Right forelimb (tissue), 1 donor: ENCODE data around the gene MTMR12.
"Not testable (repeated sequence)": the region's sequence is repeated elsewhere in the genome, so short reads cannot be mapped to it uniquely, and the experiment has no call there.

Experiments
- DNase-seq: peaks from one replicate; pipeline ENCODE4 v3.0.0-alpha.2; 2018

The MTMR12 gene

GRCh38 chr5:32322882-32323281 is 10.1 kb upstream of the MTMR12 start:
- DNase-seq, result no peak

GRCh38 chr5:32321787-32322186 is 9.0 kb upstream of the MTMR12 start:
- not testable (repeated sequence) for DNase-seq

GRCh38 chr5:32320576-32320975 is 7.8 kb upstream of the MTMR12 start:
- no peak for DNase-seq

GRCh38 chr5:32319926-32320543 is 7.3 kb upstream of the MTMR12 start:
- DNase-seq, result no peak

- no peak for DNase-seq
Measured at GRCh38 chr5:32319392-32319791, 6.7 kb upstream of the MTMR12 start.

GRCh38 chr5:32317041-32317440 is 4.3 kb upstream of the MTMR12 start:
- no peak for DNase-seq

- DNase-seq, result no peak
Measured at GRCh38 chr5:32315221-32316014, 2.7 kb upstream of the MTMR12 start.

GRCh38 chr5:32314658-32315057 is 1.9 kb upstream of the MTMR12 start:
- no peak for DNase-seq

- DNase-seq, result not testable (repeated sequence)
Measured at GRCh38 chr5:32314152-32314488, 1.4 kb upstream of the MTMR12 start.

GRCh38 chr5:32312197-32312594 is 543 bp downstream of the MTMR12 start:
- peak; percentile 77 for DNase-seq

GRCh38 chr5:32311404-32312196 is 1.1 kb downstream of the MTMR12 start:
- no peak for DNase-seq

- DNase-seq, result no peak
Measured at GRCh38 chr5:32309761-32310160, 3.0 kb downstream of the MTMR12 start.

GRCh38 chr5:32308946-32309345 is 3.8 kb downstream of the MTMR12 start:
- DNase-seq, result no peak

GRCh38 chr5:32307769-32308194 is 5.0 kb downstream of the MTMR12 start:
- DNase-seq, result no peak

- no peak for DNase-seq
Measured at GRCh38 chr5:32304622-32305021, 8.1 kb downstream of the MTMR12 start.

- no peak for DNase-seq
Measured at GRCh38 chr5:32303755-32304120, 9.0 kb downstream of the MTMR12 start.

- no peak for DNase-seq
Measured at GRCh38 chr5:32302835-32303754, 9.6 kb downstream of the MTMR12 start.

- DNase-seq, result no peak
Measured at GRCh38 chr5:32301891-32302290, 10.8 kb downstream of the MTMR12 start.

- no peak for DNase-seq
Measured at GRCh38 chr5:32299059-32299677, 13.6 kb downstream of the MTMR12 start.

GRCh38 chr5:32298059-32298415 is 14.7 kb downstream of the MTMR12 start:
- no peak for DNase-seq

GRCh38 chr5:32297181-32298058 is 15.3 kb downstream of the MTMR12 start:
- DNase-seq, result no peak
